Fibroblast of lung (primary cell): ENCODE measurements around the gene SLC66A1.

Experiments
- CTCF ChIP-seq, 2 donors: IDR thresholded peaks in 1 of 2; conservative IDR thresholded peaks in 1 of 2; 1 replicate in 1 of 2; 2 replicates in 1 of 2; pipeline ENCODE4 v1.5.1; 2011 to 2012; ENCODE audit warnings: low read length in 2 of 2, control low read depth in 1 of 2, inconsistent platforms in 1 of 2, low read depth in 1 of 2, mild to moderate bottlenecking in 1 of 2
- EZH2 ChIP-seq: IDR thresholded peaks from 2 replicates; pipeline ENCODE4 v1.5.1; 2012; ENCODE audit warnings: low read length, control low read depth, mild to moderate bottlenecking; ENCODE audit errors: missing control alignments

- TF ChIP-seq CTCF (conservative IDR thresholded peaks at IDR 0.05 in 1 of 2, IDR thresholded peaks at IDR 0.05 in 1 of 2; ENCODE audit: low read depth in 1 of 2, low read length in 2 of 2) (no peak), EZH2 (no peak)
Observed at GRCh38 chr1:19339214-19339861, 27.2 kb downstream of the SLC66A1 start.
